HUDEP-2 (cell line): Measurements from ENCODE around the gene CABCOCO1.
"Not testable (repeated sequence)": the region's sequence is repeated elsewhere in the genome, so short reads cannot be mapped to it uniquely, and the experiment has no call there.

Experiments
- DNase-seq, 76 experiments: peaks; one replicate each; lab custom pipeline; 2025; ENCODE audit not compliant: unreplicated experiment in 76 of 76; lab: John Stamatoyannopoulos, UW

CABCOCO1 gene

GRCh38 chr10:61705022-61705613 is 42.4 kb downstream of the CABCOCO1 start:
- no peak for DNase-seq

- DNase-seq, result no peak
Observed at GRCh38 chr10:61708846-61709245, 46.1 kb downstream of the CABCOCO1 start.

- DNase-seq, result not testable (repeated sequence)
Observed at GRCh38 chr10:61712105-61712504, 49.4 kb downstream of the CABCOCO1 start.

DNA sequence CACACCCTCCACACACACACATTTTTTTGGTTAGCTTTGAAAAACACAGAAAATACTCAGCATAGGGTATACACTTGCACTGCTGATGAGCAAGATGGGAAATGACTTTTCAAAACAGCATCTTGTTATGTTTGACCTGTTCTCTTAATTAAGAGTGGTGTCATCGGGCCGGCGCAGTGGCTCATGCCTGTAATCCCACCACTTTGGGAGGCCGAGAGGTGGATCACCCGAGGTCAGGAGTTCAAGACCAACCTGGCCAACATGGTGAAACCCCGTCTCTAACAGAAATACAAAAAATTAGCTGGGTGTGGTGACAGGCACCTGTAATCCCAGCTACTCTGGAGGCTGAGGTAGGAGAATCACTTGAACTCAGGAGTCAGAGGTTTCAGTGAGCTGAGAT is 56.7 kb downstream of the CABCOCO1 start:
- DNase-seq, result not testable (repeated sequence)

DNA sequence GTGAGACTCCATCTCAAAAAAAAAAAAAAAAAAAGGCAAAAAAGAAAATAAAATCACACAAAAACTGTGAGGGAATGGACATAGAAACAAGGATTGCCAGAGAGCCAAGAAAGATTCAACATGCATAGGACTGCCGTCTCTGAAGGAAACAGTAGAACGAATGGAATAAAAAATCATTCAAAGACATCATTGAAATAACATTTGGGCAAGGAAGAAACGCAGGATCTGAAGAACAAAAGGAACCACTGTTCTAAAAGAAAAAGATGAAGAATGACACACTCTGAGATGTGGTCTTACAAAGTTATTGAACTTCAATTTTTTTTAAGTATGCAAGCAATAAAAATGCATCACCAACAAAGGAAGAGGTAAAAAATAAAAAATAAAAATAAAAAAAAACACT is 57.2 kb downstream of the CABCOCO1 start:
- DNase-seq, result no peak

- no peak for DNase-seq
Observed at GRCh38 chr10:61721431-61721830, 58.7 kb downstream of the CABCOCO1 start.

DNA sequence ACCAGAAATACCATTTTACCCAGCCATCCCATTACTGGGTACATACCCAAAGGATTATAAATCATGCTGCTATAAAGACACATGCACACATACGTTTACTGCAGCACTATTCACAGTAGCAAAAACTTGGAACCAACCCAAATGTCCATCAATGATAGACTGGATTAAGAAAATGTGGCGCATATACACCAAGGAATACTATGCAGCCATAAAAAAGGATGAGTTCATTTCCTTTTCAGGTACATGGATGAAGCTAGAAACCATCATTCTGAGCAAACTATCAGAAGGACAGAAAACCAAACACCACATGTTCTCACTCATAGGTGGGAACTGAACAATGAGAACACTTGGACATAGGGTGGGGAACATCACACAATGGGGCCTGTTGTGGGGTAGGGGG is 62.5 kb downstream of the CABCOCO1 start:
- DNase-seq, result not testable (repeated sequence)

- DNase-seq, result no peak
Observed at GRCh38 chr10:61729596-61729995, 66.9 kb downstream of the CABCOCO1 start.

- DNase-seq, result no peak
Observed at GRCh38 chr10:61730671-61731070, 67.9 kb downstream of the CABCOCO1 start.

GRCh38 chr10:61731638-61732037 is 68.9 kb downstream of the CABCOCO1 start:
- no peak for DNase-seq

GRCh38 chr10:61732629-61733278 is 70.0 kb downstream of the CABCOCO1 start:
- DNase-seq, result no peak

DNA sequence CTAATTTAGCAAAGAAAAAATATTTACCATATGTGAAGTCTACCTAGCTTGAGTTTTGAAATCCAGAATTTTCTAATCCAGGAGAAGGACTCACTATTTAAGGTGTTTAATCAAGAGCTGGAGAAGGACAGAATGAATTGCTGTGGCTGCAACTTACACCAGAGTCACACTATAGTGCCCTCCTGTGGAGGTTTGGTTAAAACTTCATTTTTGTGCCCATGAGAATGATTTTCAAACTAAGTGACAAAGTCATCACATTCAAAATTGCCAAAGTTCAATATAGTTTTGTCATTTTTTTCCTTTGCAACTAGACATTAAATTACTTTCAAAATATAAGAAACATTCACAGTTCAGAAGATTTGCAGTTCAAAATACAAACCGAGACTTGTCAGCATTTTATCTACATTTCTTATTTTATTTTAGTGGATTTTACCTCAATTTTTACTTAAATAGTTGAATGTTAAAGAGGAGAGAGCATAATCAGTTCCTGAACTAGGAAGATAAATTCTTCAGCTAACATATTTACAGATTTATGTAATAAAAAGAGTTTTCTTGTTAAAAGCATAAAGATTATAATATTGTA is 70.7 kb downstream of the CABCOCO1 start:
- DNase-seq, result peak in 33 of 76 experiments; percentile 1 to 59 (median 22)

DNA sequence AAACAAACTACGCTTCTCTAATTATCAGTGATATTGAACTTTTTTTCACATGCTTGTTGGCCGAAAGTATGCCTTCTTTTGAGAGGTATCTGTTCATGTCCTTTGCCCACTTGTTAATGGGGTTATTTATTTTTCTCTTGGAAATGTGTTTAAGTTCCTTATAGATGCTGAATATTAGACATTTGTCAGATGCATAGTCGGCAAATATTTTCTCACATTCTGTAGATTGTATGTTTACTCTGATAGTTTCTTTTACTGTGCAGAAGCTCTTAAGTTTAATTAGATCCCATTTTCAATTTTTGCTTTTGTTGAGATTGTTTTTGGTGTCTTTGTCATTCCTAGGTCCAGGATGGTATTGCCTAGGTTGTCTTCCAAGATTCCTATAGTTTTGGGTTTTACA is 73.2 kb downstream of the CABCOCO1 start:
- DNase-seq, result no peak

DNA sequence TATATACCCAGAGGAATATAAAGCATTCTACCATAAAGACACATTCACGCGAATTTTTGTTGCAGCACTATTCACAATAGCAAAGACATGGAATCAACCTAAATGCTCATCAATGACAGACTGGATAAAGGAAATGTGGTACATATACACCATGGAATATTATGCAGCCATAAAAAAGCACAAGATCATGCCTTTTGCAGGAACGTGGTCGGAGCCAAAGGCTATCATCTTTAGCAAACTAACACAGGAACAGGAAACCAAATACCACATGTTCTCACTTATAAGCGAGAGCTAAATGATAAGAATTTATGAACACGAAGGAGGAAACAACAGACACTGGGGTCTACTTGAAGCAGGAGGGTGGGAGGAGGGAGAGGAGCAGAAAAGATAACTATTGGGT is 74.7 kb downstream of the CABCOCO1 start:
- not testable (repeated sequence) for DNase-seq

DNA sequence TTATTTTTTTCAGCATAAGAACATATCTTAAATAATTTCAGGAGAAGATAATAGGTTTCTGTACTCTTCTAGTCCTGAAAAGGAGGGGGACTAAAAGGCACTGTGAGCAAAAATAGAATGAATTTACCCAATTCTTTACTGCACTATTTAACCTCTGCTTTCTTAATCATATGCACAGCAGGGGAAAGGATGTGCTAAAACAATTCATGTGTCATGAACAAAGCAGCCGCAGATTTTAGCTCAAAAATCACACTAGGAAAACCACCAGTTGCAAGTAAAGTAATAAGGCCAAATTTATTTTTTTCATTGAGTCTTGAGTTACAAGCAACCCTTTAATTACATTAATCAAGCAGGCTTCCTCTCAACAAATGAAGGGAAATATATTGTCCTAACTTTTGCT is 80.1 kb downstream of the CABCOCO1 start:
- DNase-seq, result no peak

DNA sequence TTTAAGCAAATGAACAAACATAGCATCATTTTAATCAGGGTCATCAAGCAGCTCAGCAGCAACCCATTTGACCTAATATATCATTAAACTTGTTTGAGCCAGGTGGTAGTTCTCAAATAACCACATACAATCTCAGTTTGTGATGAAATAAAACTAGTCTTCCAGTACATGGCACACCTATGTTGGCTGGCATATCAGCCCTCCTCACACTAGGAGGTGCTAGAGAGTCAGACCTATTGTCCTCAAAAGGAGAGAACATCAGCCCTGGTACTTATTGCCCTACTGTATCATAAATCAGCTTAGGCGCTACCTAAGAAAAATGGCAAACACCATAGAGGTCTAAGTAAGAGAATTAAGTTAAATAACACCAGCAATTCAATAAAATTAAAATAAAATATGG is 81.7 kb downstream of the CABCOCO1 start:
- DNase-seq, result peak in 17 of 76 experiments; percentile 1 to 36 (median 20)

DNA sequence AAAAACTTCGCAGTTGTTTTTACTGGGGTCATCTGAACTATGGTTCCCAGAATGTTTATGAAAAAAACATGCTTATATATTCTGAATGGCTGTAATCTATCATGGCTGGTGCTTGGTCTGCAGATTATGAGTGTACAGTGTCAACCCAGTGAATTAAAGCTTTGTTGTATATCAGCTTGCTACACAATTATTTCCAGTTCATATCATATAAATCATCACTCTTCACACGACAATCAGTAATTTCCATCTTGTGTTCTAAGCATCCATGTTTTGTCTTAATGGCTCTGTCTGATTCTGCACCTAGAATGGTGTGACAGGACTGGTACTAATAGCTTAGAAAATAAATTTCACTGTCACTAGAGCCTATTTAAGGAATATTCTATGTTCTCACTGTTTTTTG is 83.6 kb downstream of the CABCOCO1 start:
- DNase-seq, result no peak

GRCh38 chr10:61747307-61747706 is 84.6 kb downstream of the CABCOCO1 start:
- DNase-seq, result no peak

DNA sequence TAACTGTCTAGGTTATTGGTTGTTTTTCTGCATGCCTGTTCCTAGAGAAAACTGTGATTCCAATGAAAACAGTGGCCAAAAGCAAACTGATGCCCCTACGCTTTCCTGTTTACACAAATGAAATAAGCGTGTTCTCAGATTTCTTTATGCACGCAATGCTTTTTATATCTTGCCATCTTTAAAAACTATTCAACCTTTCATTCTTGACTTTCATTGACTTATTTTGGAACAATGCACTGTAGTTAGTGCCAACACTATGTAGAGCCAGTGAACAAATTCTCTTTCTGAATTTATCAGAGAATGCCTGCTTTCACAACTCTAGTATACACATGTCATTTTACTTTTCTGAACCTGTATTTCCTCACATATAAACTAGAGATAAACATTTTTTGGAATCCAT is 86.6 kb downstream of the CABCOCO1 start:
- no peak for DNase-seq

DNA sequence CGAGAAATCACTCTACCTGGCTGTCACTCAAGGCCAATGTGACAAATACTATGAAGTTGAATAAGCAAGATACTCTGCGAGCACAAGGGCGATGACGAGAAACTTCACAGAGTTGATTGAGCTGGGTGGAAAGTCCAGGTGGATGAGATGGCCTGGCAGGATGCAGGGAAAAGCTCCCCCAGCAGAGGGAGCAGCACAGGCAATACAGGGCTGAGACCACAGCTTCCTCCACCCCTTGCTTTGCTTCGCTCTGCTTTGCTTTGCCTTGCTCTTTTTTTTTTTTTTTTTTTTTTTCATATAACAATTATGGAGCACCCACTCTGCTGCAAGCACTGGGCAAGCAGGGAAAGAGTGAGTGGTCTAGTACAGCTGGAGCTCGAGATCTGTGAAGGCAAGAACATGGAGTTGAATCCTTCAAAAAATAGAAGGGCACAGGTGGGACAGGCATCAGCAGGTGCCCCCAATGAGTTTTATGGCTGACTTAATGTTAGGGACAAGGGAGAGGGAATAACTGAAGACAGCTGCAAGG is 88.3 kb downstream of the CABCOCO1 start:
- peak in 67 of 76 experiments; percentile 0 to 82 (median 45) for DNase-seq

- DNase-seq, result no peak
Observed at GRCh38 chr10:61751599-61751998, 88.9 kb downstream of the CABCOCO1 start.
